Vagina (tissue), 2 donors: ENCODE results near the gene MAP3K14. TPM values are rescaled to one million over a fixed set of nuclear protein-coding genes. Genes with fewer than 3 reads are reported as not detected.

Experiments used
- DNase-seq, 2 donors: peaks; one replicate each; pipeline ENCODE4 v3.0.0-alpha.2; 2017; ENCODE audit errors: extremely low spot score in 2 of 2
- H3K27ac ChIP-seq: fragments of 200-600 bp; sonication (generic); one replicate; pipeline ENCODE4 v1.5.1; 2019
- H3K27me3 ChIP-seq: fragments of 200-600 bp; sonication (generic); one replicate; pipeline ENCODE4 v1.5.1; 2019
- H3K36me3 ChIP-seq, 2 donors: fragments of 200-600 bp; sonication (generic); one replicate each; pipeline ENCODE4 v1.5.1; 2017 to 2019
- H3K4me1 ChIP-seq: fragments of 200-600 bp; sonication (generic); one replicate; pipeline ENCODE4 v1.5.1; 2019
- H3K4me3 ChIP-seq, 2 donors: fragments of 200-600 bp; sonication (generic); 1 replicate in 1 of 2; 2 replicates in 1 of 2; pipeline ENCODE4 v1.5.1; 2016 to 2019
- H3K9me3 ChIP-seq: fragments of 200-600 bp; sonication (generic); one replicate; pipeline ENCODE4 v1.5.1; 2019
- CTCF ChIP-seq, 3 experiments: fragments of 450-650 bp in 2 of 3; fragments of 200-600 bp in 1 of 3; sonication (generic) in 1 of 3; IDR thresholded peaks; one replicate each; pipeline ENCODE4 v1.5.1; 2017 to 2019; ENCODE audit warnings: antibody characterized with exemption in 3 of 3, mild to moderate bottlenecking in 2 of 3, moderate library complexity in 2 of 3
- POLR2A ChIP-seq, 2 donors: fragments of 450-650 bp; IDR thresholded peaks; one replicate each; pipeline ENCODE4 v1.6.1; 2017; ENCODE audit warnings: antibody characterized with exemption in 2 of 2, mild to moderate bottlenecking in 2 of 2, moderate library complexity in 2 of 2
- POLR2AphosphoS5 ChIP-seq, 2 donors: sonication (generic); formaldehyde crosslinking; IDR thresholded peaks; one replicate each; pipeline ENCODE4 v1.9.0; 2017; ENCODE audit warnings: antibody characterized with exemption in 2 of 2, mild to moderate bottlenecking in 2 of 2, low read depth in 1 of 2; ENCODE audit not compliant: insufficient read depth in 1 of 2
- intact Hi-C: fragments of 100-400 bp; cut with DNase I; formaldehyde crosslinking; loops from one replicate; pipeline ENCODE4 v1.15.1; 2023
- total RNA-seq: library from RNA; depleted of rRNA; stranded (reverse); fragments of >200 nt; gene quantifications from one replicate; pipeline ENCODE4 v1.2.3, GENCODE V29; 2016

Gene MAP3K14
- total RNA-seq, 1 donor from 2014 or later, result 9.8 TPM

- intact Hi-C loops, result no loop called here
- H3K4me1 ChIP-seq, result peaks cover 28% of the 10 kb centered on the region
- DNase-seq, result peak in 1 of 2 donors; percentile 89
These were observed 97.7 kb downstream of the MAP3K14 start for GRCh38 chr17:45218895-45219661.

More at GRCh38 chr17:45218895-45219661, 97.7 kb downstream of the MAP3K14 start:
- H3K9me3 ChIP-seq, result no peaks in the 10 kb centered on the region
- peak overlapping the region; percentile 85 for H3K27ac ChIP-seq
- H3K4me3 ChIP-seq, result no peak overlapping the region
- TF ChIP-seq POLR2AphosphoS5 (IDR thresholded peaks at IDR 0.05; ENCODE audit: insufficient read depth in 1 of 2, low read depth in 1 of 2) (peak in 1 of 2 donors; percentile 61), CTCF (IDR thresholded peaks at IDR 0.05) (peak; percentile 87 to 99 (median 99)), POLR2A (IDR thresholded peaks at IDR 0.05) (no peak)
- no peaks in the 10 kb centered on the region for H3K36me3 ChIP-seq
- H3K27me3 ChIP-seq, result no peaks in the 10 kb centered on the region

Other genes with a start within 250 kb of the MAP3K14 start
- gene PLCD3, start 184.5 kb downstream of the MAP3K14 start, total RNA-seq, result 34.1 TPM
- gene ACBD4, start 181.3 kb downstream of the MAP3K14 start, total RNA-seq, result 18.9 TPM
- 27.5 TPM for gene HEXIM1, start 168.5 kb downstream of the MAP3K14 start, total RNA-seq
- gene HEXIM2, start 155.1 kb downstream of the MAP3K14 start, total RNA-seq, result 9.8 TPM
- gene FMNL1, start 95.1 kb downstream of the MAP3K14 start, total RNA-seq, result 22.1 TPM
- gene SPATA32, start 54.9 kb downstream of the MAP3K14 start, total RNA-seq, result not detected
- gene ARHGAP27, start 115.8 kb upstream of the MAP3K14 start, total RNA-seq, result 80.0 TPM
- 93.1 TPM for gene PLEKHM1, start 173.7 kb upstream of the MAP3K14 start, total RNA-seq